ENCODE results near the gene MYBPHL. TPM values are rescaled to one million over a fixed set of nuclear protein-coding genes. Genes with fewer than 3 reads are reported as not detected.

MYBPHL gene
- total RNA-seq, 1 donor from 2014 or later: 0.35 TPM

DNA sequence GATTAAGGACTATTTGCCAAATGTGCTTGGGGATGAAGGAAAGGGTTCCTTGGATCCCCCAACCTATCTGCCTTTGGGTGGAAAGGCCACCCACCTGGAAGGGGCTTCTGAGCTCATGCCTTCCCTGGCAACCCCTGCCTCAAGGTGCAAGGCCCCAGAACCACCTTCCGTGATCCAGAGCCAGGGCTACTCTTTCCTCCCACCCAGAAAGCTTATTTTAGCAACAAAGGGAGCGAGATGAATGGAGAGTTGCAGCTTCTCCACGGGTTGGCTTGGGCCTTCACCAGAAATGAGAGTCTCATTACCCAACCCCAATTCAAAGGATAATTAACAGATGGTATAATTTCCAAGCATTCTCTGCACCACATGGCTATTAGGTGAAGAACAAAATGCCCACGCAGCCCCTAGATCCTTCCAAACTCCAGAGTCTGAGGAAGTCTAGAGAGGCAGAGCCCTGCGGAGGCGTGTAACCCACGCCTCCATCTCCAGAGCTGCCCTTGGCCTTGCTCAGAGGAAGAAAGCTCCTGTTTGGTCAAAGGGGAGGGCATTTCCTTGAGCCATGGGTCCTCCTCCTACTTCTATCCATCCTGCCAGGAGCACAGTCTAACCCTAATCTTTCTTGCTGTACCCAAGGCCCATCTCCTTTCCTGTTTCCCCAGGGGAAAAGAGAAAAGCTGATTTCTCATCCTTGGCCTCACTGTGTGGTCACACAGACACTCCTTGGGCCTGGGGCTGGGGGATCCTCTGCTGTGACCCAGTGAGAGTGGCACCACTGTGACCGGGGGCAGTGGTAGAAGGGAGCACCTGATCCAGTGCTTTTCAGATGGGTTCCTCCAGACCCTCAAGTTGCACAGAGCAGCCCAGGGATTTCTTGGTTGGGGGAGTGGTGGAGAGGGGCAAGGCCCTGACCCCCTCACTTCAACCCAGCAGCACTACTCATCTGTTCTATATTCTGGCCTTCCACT, 59.1 kb downstream of the MYBPHL start:
- intact Hi-C loops (cut with micrococcal nuclease): no loop called here
- no peak for ATAC-seq
- DNase-seq: no peak

DNA sequence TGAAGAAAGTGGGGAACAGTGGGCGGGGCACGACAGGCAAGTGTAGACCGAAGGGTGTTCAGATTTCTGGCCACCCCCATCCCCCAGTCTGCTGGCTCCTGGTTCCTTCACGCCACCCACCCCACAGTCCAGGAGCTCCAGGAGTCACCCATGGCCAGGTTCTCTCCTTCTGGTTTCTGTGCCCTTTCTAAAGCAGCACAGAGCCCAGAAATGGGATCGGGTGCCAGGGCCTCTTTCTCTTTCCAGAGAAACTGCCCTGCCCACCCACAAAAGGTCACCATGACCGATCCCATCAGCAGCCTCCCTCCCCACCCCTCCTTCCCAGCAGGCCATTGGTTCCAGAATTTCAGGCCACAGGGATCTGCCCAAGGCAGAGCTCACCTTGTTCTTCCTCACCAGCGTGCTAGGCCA, 60.7 kb downstream of the MYBPHL start:
- DNase-seq: no peak
- intact Hi-C loops (cut with micrococcal nuclease): no loop called here
- no peak for ATAC-seq

DNA sequence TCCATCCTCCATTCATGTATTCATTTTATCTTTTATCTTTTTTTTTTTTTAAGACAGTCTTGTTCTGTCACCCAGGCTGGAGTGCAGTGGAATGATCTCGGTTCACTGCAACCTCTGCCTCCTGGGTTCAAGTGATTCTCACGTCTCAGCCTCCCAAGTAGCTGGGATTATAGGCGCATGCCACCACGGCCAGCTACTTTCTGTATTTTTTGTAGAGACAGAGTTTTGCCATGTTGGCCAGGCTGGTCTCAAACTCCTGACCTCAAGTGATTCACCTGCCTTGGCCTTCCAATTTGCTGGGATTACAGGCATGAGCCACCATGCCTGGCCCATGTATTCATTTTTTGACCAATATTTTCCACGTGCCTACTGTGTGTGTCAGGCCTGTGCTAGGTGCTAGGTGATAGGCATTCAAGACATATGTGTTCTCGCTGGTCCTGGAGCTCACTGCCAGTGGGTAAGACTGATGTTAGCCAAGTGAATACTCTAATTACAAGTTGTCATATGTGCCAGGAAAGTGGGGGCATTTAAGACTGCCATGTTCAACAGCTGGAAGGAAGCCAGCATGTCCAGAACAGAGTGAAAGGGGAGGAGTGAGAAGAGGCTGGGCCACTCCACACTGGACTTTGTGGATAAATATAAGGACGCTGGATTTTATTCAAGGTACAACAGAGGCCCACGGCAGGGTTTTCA, 62.8 kb downstream of the MYBPHL start:
- no peak for ATAC-seq
- no peak for DNase-seq
- intact Hi-C loops (cut with micrococcal nuclease): no loop called here

DNA sequence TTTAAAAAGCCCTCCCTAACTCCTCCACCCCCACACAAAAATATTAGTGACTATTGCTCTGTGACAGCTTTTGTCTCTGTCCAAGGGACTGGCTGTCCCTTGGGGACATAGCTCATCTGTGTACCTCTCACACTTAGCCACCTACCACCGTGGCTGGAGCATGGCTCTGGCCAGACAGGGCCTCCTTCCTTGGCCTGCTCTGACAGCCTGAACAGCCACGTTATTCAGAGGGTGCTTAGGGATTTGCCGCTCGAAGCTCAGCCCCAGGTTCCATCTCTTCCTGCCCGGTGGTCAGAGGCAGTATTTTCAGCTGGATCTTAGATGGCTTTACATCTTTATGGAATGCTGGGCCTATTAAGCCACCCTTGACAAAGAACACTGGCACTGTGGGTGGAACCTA, 63.6 kb downstream of the MYBPHL start:
- ATAC-seq: no peak
- intact Hi-C loops (cut with micrococcal nuclease): no loop called here
- no peak for DNase-seq

DNA sequence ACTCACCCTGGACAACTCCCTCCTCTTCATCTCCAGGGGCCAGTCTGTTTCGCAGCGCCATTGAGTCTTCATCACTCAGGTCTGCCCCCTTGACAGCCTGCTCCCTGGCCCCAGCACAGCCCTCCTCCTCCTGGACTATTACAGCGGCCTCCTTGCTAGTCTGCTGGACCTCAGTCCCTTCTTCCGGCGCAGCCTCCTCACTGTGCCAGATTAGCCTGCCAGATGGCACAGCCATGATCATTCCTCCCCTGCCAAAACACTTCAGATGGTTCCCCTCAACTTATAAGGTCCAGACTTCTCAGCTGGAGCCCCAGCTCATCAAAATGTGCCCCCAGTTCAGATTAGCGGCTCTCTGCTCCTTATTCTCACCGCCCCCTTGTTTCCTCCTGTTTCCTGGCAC, 64.4 kb downstream of the MYBPHL start:
- DNase-seq: peak; percentile 49
- peak; percentile 25 for ATAC-seq
- intact Hi-C loops (cut with micrococcal nuclease): no loop called here

Other genes starting within 250 kb of the MYBPHL start
- gene TAF13, start 231.0 kb downstream of the MYBPHL start, total RNA-seq: 62.4 TPM
- 31.5 TPM for gene TMEM167B, start 216.2 kb downstream of the MYBPHL start, total RNA-seq
- gene ELAPOR1, start 192.9 kb downstream of the MYBPHL start, total RNA-seq: 0.30 TPM
- 99.8 TPM for gene SARS1, start 93.1 kb downstream of the MYBPHL start, total RNA-seq
- 9.8 TPM for gene CELSR2, start 57.5 kb downstream of the MYBPHL start, total RNA-seq
- gene PSRC1, start 23.9 kb downstream of the MYBPHL start, total RNA-seq: 0.74 TPM
- 117 TPM for gene SORT1, start 90.9 kb upstream of the MYBPHL start, total RNA-seq
- 50.8 TPM for gene PSMA5, start 119.4 kb upstream of the MYBPHL start, total RNA-seq
- 30.4 TPM for gene SYPL2, start 159.5 kb upstream of the MYBPHL start, total RNA-seq
- 3.4 TPM for gene ATXN7L2, start 176.9 kb upstream of the MYBPHL start, total RNA-seq
- gene CYB561D1, start 187.1 kb upstream of the MYBPHL start, total RNA-seq: 4.3 TPM
- 18.4 TPM for gene AMIGO1, start 202.7 kb upstream of the MYBPHL start, total RNA-seq
- gene GPR61, start 232.9 kb upstream of the MYBPHL start, total RNA-seq: 0.07 TPM
- gene GNAI3, start 241.6 kb upstream of the MYBPHL start, total RNA-seq: 2.2 TPM